Stimulated activated naive CD8-positive, alpha-beta T cell treated with anti-CD3 and anti-CD28 coated beads, Interleukin-15, Interleukin-2, amounts not matched to agents 100 ng/mL and 50 ng/mL, for 24 hours (primary cell): ENCODE data around the gene TEX2.

Experiments
- H3K27ac Mint-ChIP-seq: one replicate; pipeline ENCODE4 v1.8.0; 2021; ENCODE audit warnings: mild to moderate bottlenecking, mixed read lengths
- H3K27me3 Mint-ChIP-seq: one replicate; pipeline ENCODE4 v1.8.0; 2021; ENCODE audit warnings: mixed read lengths
- H3K36me3 Mint-ChIP-seq: one replicate; pipeline ENCODE4 v1.8.0; 2021; ENCODE audit warnings: low read depth, mixed read lengths
- H3K4me1 Mint-ChIP-seq: one replicate; pipeline ENCODE4 v1.8.0; 2021; ENCODE audit warnings: low read depth, mixed read lengths
- H3K4me3 Mint-ChIP-seq: one replicate; pipeline ENCODE4 v1.8.0; 2021; ENCODE audit warnings: mild to moderate bottlenecking, mixed read lengths
- H3K9me3 Mint-ChIP-seq: one replicate; pipeline ENCODE4 v1.8.0; 2021; ENCODE audit warnings: mixed read lengths

TEX2 gene

GRCh38 chr17:64115043-64115698, 147.9 kb downstream of the TEX2 start:
- Mint-ChIP-seq H3K27me3 (no peaks in the 10 kb centered on the region), H3K27ac (peak overlapping the region; percentile 91), H3K9me3 (no peaks in the 10 kb centered on the region), H3K4me1 (peaks cover 67% of the 10 kb centered on the region), H3K36me3 (peaks cover 30% of the 10 kb centered on the region), H3K4me3 (peak overlapping the region; percentile 64)

- no peaks in the 10 kb centered on the region for H3K27me3 Mint-ChIP-seq
- peaks cover 67% of the 10 kb centered on the region for H3K4me1 Mint-ChIP-seq
- H3K27ac Mint-ChIP-seq, result no peak overlapping the region
- H3K36me3 Mint-ChIP-seq, result peaks cover 30% of the 10 kb centered on the region
- no peaks in the 10 kb centered on the region for H3K9me3 Mint-ChIP-seq
- no peak overlapping the region for H3K4me3 Mint-ChIP-seq
These were observed 150.1 kb downstream of the TEX2 start for GRCh38 chr17:64113006-64113405.

- H3K9me3 Mint-ChIP-seq, result no peaks in the 10 kb centered on the region
- H3K36me3 Mint-ChIP-seq, result peaks cover 25% of the 10 kb centered on the region
- H3K27ac Mint-ChIP-seq, result no peak overlapping the region
- H3K4me3 Mint-ChIP-seq, result no peak overlapping the region
- peaks cover 69% of the 10 kb centered on the region for H3K4me1 Mint-ChIP-seq
- no peaks in the 10 kb centered on the region for H3K27me3 Mint-ChIP-seq
These were observed 151.2 kb downstream of the TEX2 start for GRCh38 chr17:64111831-64112230.

- Mint-ChIP-seq H3K36me3 (peaks cover 22% of the 10 kb centered on the region), H3K9me3 (no peaks in the 10 kb centered on the region), H3K27ac (peak overlapping the region; percentile 63)
These were observed 152.5 kb downstream of the TEX2 start for GRCh38 chr17:64110379-64111152.

GRCh38 chr17:64109400-64109799, 153.7 kb downstream of the TEX2 start:
- Mint-ChIP-seq H3K27ac (no peak overlapping the region), H3K36me3 (peaks cover 20% of the 10 kb centered on the region), H3K4me3 (no peak overlapping the region), H3K27me3 (no peaks in the 10 kb centered on the region), H3K9me3 (no peaks in the 10 kb centered on the region), H3K4me1 (peaks cover 65% of the 10 kb centered on the region)

More at GRCh38 chr17:64110379-64111152, 152.5 kb downstream of the TEX2 start:
- H3K27me3 Mint-ChIP-seq, result no peaks in the 10 kb centered on the region
- H3K4me3 Mint-ChIP-seq, result no peak overlapping the region
- H3K4me1 Mint-ChIP-seq, result peaks cover 66% of the 10 kb centered on the region

- no peak overlapping the region for H3K4me3 Mint-ChIP-seq
- H3K36me3 Mint-ChIP-seq, result peaks cover 16% of the 10 kb centered on the region
- peak overlapping the region; percentile 71 for H3K27ac Mint-ChIP-seq
These were observed 155.4 kb downstream of the TEX2 start for GRCh38 chr17:64107500-64108236.

GRCh38 chr17:64106918-64107317, 156.1 kb downstream of the TEX2 start:
- Mint-ChIP-seq H3K27ac (peak overlapping the region; percentile 62), H3K9me3 (no peaks in the 10 kb centered on the region), H3K27me3 (no peaks in the 10 kb centered on the region), H3K4me3 (no peak overlapping the region), H3K4me1 (peaks cover 72% of the 10 kb centered on the region), H3K36me3 (peaks cover 13% of the 10 kb centered on the region)

More at GRCh38 chr17:64107500-64108236, 155.4 kb downstream of the TEX2 start:
- H3K9me3 Mint-ChIP-seq, result no peaks in the 10 kb centered on the region
- peaks cover 72% of the 10 kb centered on the region for H3K4me1 Mint-ChIP-seq
- no peaks in the 10 kb centered on the region for H3K27me3 Mint-ChIP-seq

- peaks cover 9% of the 10 kb centered on the region for H3K36me3 Mint-ChIP-seq
- H3K27ac Mint-ChIP-seq, result peak overlapping the region; percentile 21
- H3K9me3 Mint-ChIP-seq, result no peaks in the 10 kb centered on the region
- peaks cover 66% of the 10 kb centered on the region for H3K4me1 Mint-ChIP-seq
- no peak overlapping the region for H3K4me3 Mint-ChIP-seq
- no peaks in the 10 kb centered on the region for H3K27me3 Mint-ChIP-seq
These were observed 159.4 kb downstream of the TEX2 start for GRCh38 chr17:64103391-64104364.

GRCh38 chr17:64102627-64103390, 160.3 kb downstream of the TEX2 start:
- no peak overlapping the region for H3K4me3 Mint-ChIP-seq
- no peaks in the 10 kb centered on the region for H3K9me3 Mint-ChIP-seq
- no peaks in the 10 kb centered on the region for H3K27me3 Mint-ChIP-seq
- no peak overlapping the region for H3K27ac Mint-ChIP-seq
- H3K4me1 Mint-ChIP-seq, result peaks cover 59% of the 10 kb centered on the region
- H3K36me3 Mint-ChIP-seq, result peaks cover 13% of the 10 kb centered on the region

- H3K4me1 Mint-ChIP-seq, result peaks cover 60% of the 10 kb centered on the region
- peaks cover 35% of the 10 kb centered on the region for H3K36me3 Mint-ChIP-seq
- H3K27me3 Mint-ChIP-seq, result no peaks in the 10 kb centered on the region
- no peak overlapping the region for H3K4me3 Mint-ChIP-seq
- no peaks in the 10 kb centered on the region for H3K9me3 Mint-ChIP-seq
- H3K27ac Mint-ChIP-seq, result no peak overlapping the region
These were observed 163.5 kb downstream of the TEX2 start for GRCh38 chr17:64099543-64099942.
